ENCODE results near the gene E2F1. TPM values are rescaled to one million over a fixed set of nuclear protein-coding genes. Genes with fewer than 3 reads are reported as not detected.

The E2F1 gene
- total and polyA plus RNA-seq, 2 of the 4 experiments (the other 2 are of a cell fraction) = 10.9 to 14.0 TPM

DNA sequence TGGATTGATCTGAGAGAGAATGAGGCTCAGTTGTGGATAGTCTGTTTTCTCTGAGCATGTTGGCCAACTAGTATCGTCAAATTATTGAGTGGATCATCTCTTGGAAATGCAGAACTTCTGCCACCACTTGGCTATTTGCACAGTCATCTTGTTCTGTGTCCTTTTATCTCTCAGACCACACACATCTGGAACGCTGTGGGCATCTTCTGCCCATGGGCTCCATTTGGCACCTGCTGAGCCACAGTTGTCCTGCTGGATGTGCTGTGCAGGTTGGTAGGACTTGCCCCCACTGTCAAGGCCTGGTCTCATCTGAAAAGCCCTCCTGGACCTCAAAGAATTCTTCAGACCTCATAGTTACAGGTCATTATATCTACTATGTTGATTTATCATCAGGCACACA lies 40.8 kb downstream of the E2F1 start:
- no peak for TF ChIP-seq FOS (IDR thresholded peaks at IDR 0.05; ENCODE audit: low read depth, low read length)
- no peak for TF ChIP-seq NFE2L2 (IDR thresholded peaks at IDR 0.05; ENCODE audit: low read depth, low read length)
- TF ChIP-seq, protein P1, sequence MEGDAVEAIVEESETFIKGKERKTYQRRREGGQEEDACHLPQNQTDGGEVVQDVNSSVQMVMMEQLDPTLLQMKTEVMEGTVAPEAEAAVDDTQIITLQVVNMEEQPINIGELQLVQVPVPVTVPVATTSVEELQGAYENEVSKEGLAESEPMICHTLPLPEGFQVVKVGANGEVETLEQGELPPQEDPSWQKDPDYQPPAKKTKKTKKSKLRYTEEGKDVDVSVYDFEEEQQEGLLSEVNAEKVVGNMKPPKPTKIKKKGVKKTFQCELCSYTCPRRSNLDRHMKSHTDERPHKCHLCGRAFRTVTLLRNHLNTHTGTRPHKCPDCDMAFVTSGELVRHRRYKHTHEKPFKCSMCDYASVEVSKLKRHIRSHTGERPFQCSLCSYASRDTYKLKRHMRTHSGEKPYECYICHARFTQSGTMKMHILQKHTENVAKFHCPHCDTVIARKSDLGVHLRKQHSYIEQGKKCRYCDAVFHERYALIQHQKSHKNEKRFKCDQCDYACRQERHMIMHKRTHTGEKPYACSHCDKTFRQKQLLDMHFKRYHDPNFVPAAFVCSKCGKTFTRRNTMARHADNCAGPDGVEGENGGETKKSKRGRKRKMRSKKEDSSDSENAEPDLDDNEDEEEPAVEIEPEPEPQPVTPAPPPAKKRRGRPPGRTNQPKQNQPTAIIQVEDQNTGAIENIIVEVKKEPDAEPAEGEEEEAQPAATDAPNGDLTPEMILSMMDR (conservative IDR thresholded peaks at IDR 0.05; ENCODE audit: low read depth, low read length) = no peak
- TF ChIP-seq, protein P2, sequence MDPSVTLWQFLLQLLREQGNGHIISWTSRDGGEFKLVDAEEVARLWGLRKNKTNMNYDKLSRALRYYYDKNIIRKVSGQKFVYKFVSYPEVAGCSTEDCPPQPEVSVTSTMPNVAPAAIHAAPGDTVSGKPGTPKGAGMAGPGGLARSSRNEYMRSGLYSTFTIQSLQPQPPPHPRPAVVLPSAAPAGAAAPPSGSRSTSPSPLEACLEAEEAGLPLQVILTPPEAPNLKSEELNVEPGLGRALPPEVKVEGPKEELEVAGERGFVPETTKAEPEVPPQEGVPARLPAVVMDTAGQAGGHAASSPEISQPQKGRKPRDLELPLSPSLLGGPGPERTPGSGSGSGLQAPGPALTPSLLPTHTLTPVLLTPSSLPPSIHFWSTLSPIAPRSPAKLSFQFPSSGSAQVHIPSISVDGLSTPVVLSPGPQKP (IDR thresholded peaks at IDR 0.05; ENCODE audit: borderline replicate concordance, low read depth, low read length) = no peak
- no peak for TF ChIP-seq MAZ (IDR thresholded peaks at IDR 0.05; ENCODE audit: borderline replicate concordance, low read depth, low read length)
- TF ChIP-seq MAFK (IDR thresholded peaks at IDR 0.05; ENCODE audit: low read depth, low read length) = no peak
- TF ChIP-seq BHLHE40 (IDR thresholded peaks at IDR 0.05; ENCODE audit: low read depth, low read length) = no peak
- TF ChIP-seq POLR2A (IDR thresholded peaks at IDR 0.05; ENCODE audit: low read depth, low read length) = no peak
- no peak for TF ChIP-seq SMC3 (IDR thresholded peaks at IDR 0.05; ENCODE audit: low read depth, low read length)
- POLR2A ChIA-PET (ENCODE audit: unreplicated experiment) = no interaction called here
- H3K27ac ChIP-seq (ENCODE audit: insufficient read depth, low read length) = no peak overlapping the region

More for the DNA sequence above, 40.8 kb downstream of the E2F1 start:
- no peak overlapping the region for H3K4me3 ChIP-seq (ENCODE audit: insufficient read depth, low read depth, low read length)
- no peak overlapping the region for H3K18ac ChIP-seq (ENCODE audit: low read depth, low read length)
- H3K9me1 ChIP-seq (ENCODE audit: insufficient read depth, low read length) = peaks cover 14% of the 10 kb centered on the region; the same call in 1 of the 2 replicates
- no peak overlapping the region for H3K56ac ChIP-seq (ENCODE audit: extremely low read depth, insufficient read depth, low read length)
- BruUV-seq (replicated peaks) = no TSS peak
- H3K9me3 ChIP-seq (ENCODE audit: control insufficient read depth, insufficient read depth, low read length) = no peaks in the 10 kb centered on the region
- no peak overlapping the region for H2BK20ac ChIP-seq (ENCODE audit: low read depth, low read length)
- no peak overlapping the region for H2BK120ac ChIP-seq (ENCODE audit: low read depth, low read length)
- intact Hi-C loops (cut with micrococcal nuclease) = no loop called here
- H4K20me1 ChIP-seq (ENCODE audit: insufficient read depth, low read length) = peaks cover 9% of the 10 kb centered on the region; the same call in 1 of the 2 replicates
- no peak overlapping the region for H3K23ac ChIP-seq (ENCODE audit: low read depth, low read length)
- no peak overlapping the region for H3K9ac ChIP-seq (ENCODE audit: low read depth, low read length)
- H3K79me1 ChIP-seq (ENCODE audit: low read depth in 1 of 2, low read length in 2 of 2) = no peaks in the 10 kb centered on the region; a peak in 1 of 4 replicates
- no peaks in the 10 kb centered on the region for H3K27me3 ChIP-seq (ENCODE audit: control insufficient read depth, insufficient read depth, low read length)
- H4K8ac ChIP-seq (ENCODE audit: low read depth in 2 of 2, low read length in 2 of 2) = no peak overlapping the region
- WGBS, 2 experiments (ENCODE audit: extremely low coverage in 2 of 2, insufficient read length in 1 of 2) = 100% methylated on average over 1 of the region's 2 CpGs; no CpG with 5 or more reads in 1 of the 2 experiments
- dilution Hi-C loops (cut with HindIII; ENCODE audit: low sequenced_read_pairs, unreplicated experiment) = no loop called here
- H3K4me2 ChIP-seq (ENCODE audit: low read depth, low read length) = no peak overlapping the region
- no peak overlapping the region for H4K5ac ChIP-seq (ENCODE audit: low read depth, low read length)
- in situ Hi-C loops (cut with MboI; ENCODE audit: low sequenced_read_pairs) = no loop called here
- no peak overlapping the region for H4K91ac ChIP-seq (ENCODE audit: insufficient read depth, low read depth, low read length)
- 0 out of 2 replicates have a peak, but pooled peaks cover 3% of the 10 kb centered on the region for H3K4me1 ChIP-seq (ENCODE audit: control insufficient read depth, insufficient read depth, low read length)
- H3K4ac ChIP-seq (ENCODE audit: low read depth, low read length) = no peak overlapping the region
- H2AFZ ChIP-seq (replicated peaks; ENCODE audit: low read length, poor library complexity) = no peak overlapping the region
- DNase-seq (no peak), ATAC-seq (ENCODE audit: low read depth) (no peak)
- no peak overlapping the region for H2BK15ac ChIP-seq (ENCODE audit: low read depth, low read length)
- peaks cover 31% of the 10 kb centered on the region for H3K36me3 ChIP-seq (ENCODE audit: control insufficient read depth, insufficient read depth, low read length)
- no peak overlapping the region for H2BK5ac ChIP-seq (ENCODE audit: low read depth, low read length, poor library complexity, severe bottlenecking)
- no peak overlapping the region for H3K14ac ChIP-seq (replicated peaks; ENCODE audit: low read depth, low read length)
- H2AK9ac ChIP-seq (replicated peaks; ENCODE audit: low read depth, low read length, poor library complexity) = no peak overlapping the region
- CTCF ChIA-PET = interaction anchor here (0.7 kb wide), 1 partner anchor 188 kb away, joined by 3 read pairs; no protein-coding TSS in a partner anchor
- no peak overlapping the region for H2AK5ac ChIP-seq (ENCODE audit: low read depth, low read length)
